GM21515 (cell line): ENCODE measurements around the gene PLAC1.

Experiments used
- ATAC-seq: cut with Tn5 transposase; IDR thresholded peaks from one replicate; pipeline ENCODE4 v1.9.1; 2021; ENCODE audit not compliant: unreplicated experiment

Gene PLAC1

GRCh38 chrX:134592303-134592702 lies 66.0 kb downstream of the PLAC1 start:
- ATAC-seq = no peak

- no peak for ATAC-seq
Measured at GRCh38 chrX:134591502-134591901, 66.8 kb downstream of the PLAC1 start.

- ATAC-seq = no peak
Measured at GRCh38 chrX:134588806-134589205, 69.5 kb downstream of the PLAC1 start.

GRCh38 chrX:134580907-134581306 lies 77.4 kb downstream of the PLAC1 start:
- ATAC-seq = no peak

GRCh38 chrX:134573683-134574035 lies 84.6 kb downstream of the PLAC1 start:
- no peak for ATAC-seq

- no peak for ATAC-seq
Measured at GRCh38 chrX:134572816-134573682, 85.2 kb downstream of the PLAC1 start.

GRCh38 chrX:134571796-134572195 lies 86.5 kb downstream of the PLAC1 start:
- ATAC-seq = no peak

- ATAC-seq = no peak
Measured at GRCh38 chrX:134570899-134571298, 87.4 kb downstream of the PLAC1 start.

- no peak for ATAC-seq
Measured at GRCh38 chrX:134570509-134570846, 87.8 kb downstream of the PLAC1 start.

- no peak for ATAC-seq
Measured at GRCh38 chrX:134569306-134569705, 89.0 kb downstream of the PLAC1 start.

GRCh38 chrX:134568285-134569016 lies 89.8 kb downstream of the PLAC1 start:
- ATAC-seq = no peak

GRCh38 chrX:134566506-134566905 lies 91.8 kb downstream of the PLAC1 start:
- no peak for ATAC-seq

- ATAC-seq = no peak
Measured at GRCh38 chrX:134562002-134562401, 96.3 kb downstream of the PLAC1 start.

GRCh38 chrX:134558133-134558532 lies 100.1 kb downstream of the PLAC1 start:
- ATAC-seq = no peak

GRCh38 chrX:134554291-134554690 lies 104.0 kb downstream of the PLAC1 start:
- ATAC-seq = no peak

GRCh38 chrX:134552351-134552750 lies 105.9 kb downstream of the PLAC1 start:
- no peak for ATAC-seq

GRCh38 chrX:134551376-134552048 lies 106.8 kb downstream of the PLAC1 start:
- no peak for ATAC-seq

GRCh38 chrX:134548257-134549201 lies 109.7 kb downstream of the PLAC1 start:
- ATAC-seq = no peak

- ATAC-seq = no peak
Measured at GRCh38 chrX:134547047-134547679, 111.1 kb downstream of the PLAC1 start.

GRCh38 chrX:134546187-134546586 lies 112.1 kb downstream of the PLAC1 start:
- no peak for ATAC-seq
